Suprapubic skin (tissue), 3 donors: ENCODE data around the gene ELAVL1.

Source experiments
- CTCF ChIP-seq, 2 donors: fragments of 200-600 bp in 1 of 2; fragments of 450-650 bp in 1 of 2; sonication (generic) in 1 of 2; IDR thresholded peaks; one replicate each; pipeline ENCODE4 v1.5.1; 2016 to 2019; ENCODE audit warnings: antibody characterized with exemption in 2 of 2, mild to moderate bottlenecking in 1 of 2, moderate library complexity in 1 of 2
- EP300 ChIP-seq: sonication (generic); formaldehyde crosslinking; IDR thresholded peaks from one replicate; pipeline ENCODE4 v1.6.1; 2017; ENCODE audit warnings: antibody characterized with exemption
- POLR2A ChIP-seq, 2 donors: fragments of 450-650 bp; IDR thresholded peaks; one replicate each; pipeline ENCODE4 v1.6.1; 2017; ENCODE audit warnings: antibody characterized with exemption in 2 of 2, mild to moderate bottlenecking in 2 of 2, moderate library complexity in 2 of 2

DNA sequence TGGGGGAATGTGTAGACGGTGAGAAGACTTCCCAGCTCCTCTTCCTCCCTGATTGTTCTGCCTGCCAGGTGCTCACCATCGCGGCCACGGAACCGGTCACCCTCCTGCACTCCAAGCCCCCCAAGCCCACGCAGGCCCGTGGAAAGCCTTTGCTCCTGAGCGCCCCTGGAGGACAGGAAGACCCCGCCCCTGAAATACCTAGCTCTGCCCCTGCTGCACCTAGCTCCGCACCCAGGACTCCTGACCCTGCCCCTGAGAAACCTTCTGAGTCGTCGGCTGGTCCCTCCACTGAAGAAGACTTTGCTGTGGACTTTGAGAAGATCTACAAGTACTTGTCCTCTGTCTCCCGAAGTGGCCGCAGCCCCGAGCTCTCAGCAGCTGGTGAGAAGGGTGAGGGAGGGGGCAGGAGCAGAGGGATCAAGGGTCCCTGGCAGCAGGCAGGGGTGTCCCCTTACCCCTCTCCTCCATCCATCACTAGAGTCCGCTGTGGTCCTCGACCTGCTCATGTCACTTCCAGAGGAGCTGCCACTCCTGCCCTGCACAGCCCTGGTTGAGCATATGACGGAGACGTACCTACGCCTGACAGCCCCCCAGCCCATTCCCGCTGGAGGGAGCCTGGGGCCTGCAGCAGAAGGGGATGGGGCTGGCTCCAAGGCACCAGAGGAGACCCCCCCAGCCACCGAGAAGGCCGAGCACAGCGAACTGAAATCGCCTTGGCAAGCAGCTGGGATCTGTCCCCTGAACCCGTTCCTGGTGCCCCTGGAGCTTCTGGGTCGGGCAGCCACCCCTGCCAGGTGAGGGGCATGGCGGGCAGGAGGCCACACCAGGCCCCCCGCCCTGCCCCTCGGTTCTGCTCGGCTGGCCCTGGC is 83.2 kb downstream of the ELAVL1 start:
- no peak for TF ChIP-seq CTCF (IDR thresholded peaks at IDR 0.05)
- no peak for TF ChIP-seq POLR2A (IDR thresholded peaks at IDR 0.05)
- no peak for TF ChIP-seq EP300
